ENCODE measurements around the gene SYNGR2.
A peak's percentile ranks its signal among the peaks of the same experiment; 100 is the strongest.

SYNGR2 gene

GRCh38 chr17:78173097-78173715 lies 4.8 kb downstream of the SYNGR2 start:
- DNase-seq = no peak

DNA sequence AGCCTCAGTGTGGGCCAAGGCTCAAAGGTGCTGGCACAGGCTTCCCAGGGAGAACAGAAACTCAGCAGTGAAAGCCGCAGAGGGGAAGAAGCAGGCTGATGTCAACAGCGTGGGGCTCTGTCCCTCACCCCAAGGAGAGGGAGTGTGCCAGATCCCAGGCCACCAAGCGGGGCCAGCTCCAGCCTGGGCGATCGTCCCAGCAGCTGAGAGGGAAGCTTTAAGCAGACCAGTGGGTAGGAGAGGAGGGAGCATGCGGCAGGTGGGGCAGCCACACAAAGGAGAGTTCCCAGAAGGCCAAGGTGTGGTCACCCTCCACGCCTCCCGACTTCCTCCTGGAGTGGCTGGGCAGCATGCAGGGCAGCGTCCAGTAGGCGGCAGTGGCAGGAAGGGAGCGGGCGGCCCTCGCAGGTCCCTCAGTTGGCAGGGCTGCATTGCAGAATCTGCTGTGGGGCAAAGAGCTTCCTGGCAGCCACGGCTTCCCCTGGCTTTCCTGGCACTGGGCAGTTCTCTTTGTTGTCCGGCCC lies 6.0 kb downstream of the SYNGR2 start:
- DNase-seq = no peak

DNA sequence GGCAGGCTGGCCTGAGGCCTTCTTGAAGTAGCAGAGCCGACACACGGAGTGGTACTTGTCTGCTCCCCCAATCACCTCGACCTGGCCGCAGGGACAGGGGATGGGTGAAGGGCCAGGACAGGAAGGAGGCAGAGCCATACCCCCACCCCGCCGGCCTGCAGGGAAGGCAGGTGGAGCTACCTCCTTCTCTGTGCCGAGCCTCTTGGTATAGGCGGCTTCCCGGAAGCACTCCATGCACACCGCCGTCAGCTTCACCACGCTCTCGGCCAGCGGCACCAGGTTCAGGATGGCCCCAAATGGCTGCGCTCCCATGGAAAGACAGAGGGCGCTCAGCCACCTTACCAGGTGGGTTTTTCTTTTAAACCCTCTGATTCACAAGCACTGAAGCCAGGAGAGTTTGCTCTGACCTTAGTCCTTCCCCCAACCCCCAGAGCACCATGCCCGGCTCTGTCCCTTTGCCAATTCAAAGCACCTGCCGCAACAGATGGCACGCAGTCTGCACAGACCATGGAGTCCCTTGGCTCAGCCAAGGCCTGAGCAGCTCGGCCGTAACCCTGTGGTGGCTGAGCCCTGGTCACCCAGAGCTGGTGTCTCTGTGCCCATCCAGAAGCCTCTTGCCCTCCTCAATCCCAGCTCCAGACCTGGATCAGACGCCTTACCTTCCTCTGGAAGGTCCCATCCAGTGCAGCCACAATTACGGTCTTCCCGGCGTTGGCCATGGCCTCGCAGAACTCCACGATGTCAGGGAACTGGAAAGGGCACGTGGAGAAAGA lies 6.7 kb downstream of the SYNGR2 start:
- no peak for DNase-seq

GRCh38 chr17:78175643-78175981 lies 7.2 kb downstream of the SYNGR2 start:
- DNase-seq = no peak

GRCh38 chr17:78176548-78177025 lies 8.2 kb downstream of the SYNGR2 start:
- peak; percentile 83 for DNase-seq

GRCh38 chr17:78179372-78179771 lies 11.0 kb downstream of the SYNGR2 start:
- DNase-seq = no peak

DNA sequence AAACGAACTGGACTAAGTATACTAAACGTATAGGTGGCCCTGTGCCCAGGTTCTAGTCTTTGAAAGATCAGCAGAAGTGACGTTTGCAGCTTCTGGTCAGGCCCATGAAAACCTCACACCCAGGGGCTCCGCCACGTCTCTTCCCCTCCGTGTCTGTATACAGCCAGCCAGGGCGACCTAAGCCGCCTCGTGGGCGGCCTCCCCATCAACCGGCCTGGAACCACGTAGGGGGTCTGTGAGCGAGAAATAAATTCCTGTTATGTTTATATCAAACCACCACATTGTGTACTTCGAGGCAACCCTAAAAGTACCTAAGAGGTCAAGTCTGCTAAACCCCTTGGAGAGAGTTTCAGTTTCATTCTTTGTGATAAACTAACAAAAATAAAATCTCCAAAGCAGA lies 11.7 kb downstream of the SYNGR2 start:
- DNase-seq = no peak

- no peak for DNase-seq
Observed at GRCh38 chr17:78180508-78180907, 12.1 kb downstream of the SYNGR2 start.

- no peak for DNase-seq
Observed at GRCh38 chr17:78182504-78182903, 14.1 kb downstream of the SYNGR2 start.

GRCh38 chr17:78183916-78184315 lies 15.5 kb downstream of the SYNGR2 start:
- no peak for DNase-seq

DNA sequence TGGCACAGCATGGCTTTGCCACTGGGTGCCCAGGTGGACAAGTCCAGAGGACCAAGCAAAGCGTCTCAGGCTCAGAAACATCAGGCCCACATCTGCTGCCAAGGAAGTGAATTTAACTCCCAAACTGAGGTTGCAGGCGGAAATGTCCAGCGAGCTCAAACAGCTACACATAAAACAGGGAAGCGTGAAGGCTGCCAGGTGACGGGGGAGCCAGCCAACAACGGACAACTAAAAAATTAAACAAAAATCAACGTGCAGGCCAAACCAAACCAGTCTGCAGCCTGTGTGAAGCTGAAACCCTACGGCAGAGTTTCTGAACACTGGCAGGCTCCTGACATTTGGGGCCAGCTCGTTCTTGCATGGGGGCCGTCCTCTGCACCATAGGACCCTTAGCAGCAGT lies 16.0 kb downstream of the SYNGR2 start:
- no peak for DNase-seq

- DNase-seq = no peak
Observed at GRCh38 chr17:78184868-78185267, 16.5 kb downstream of the SYNGR2 start.

- peak; percentile 81 for DNase-seq
Observed at GRCh38 chr17:78185981-78186691, 17.8 kb downstream of the SYNGR2 start.

- DNase-seq = peak; percentile 98
Observed at GRCh38 chr17:78186692-78187595, 18.6 kb downstream of the SYNGR2 start, which contains the start of the genes AFMID and TK1. Gene AFMID, plus strand, starts transcription at chr17:78187362. Its CDS starts 9 bp downstream, at chr17:78187371. Gene TK1, minus strand, starts transcription at chr17:78187052. Its CDS starts 58 bp downstream, at chr17:78186994.

GRCh38 chr17:78196716-78197115 lies 28.3 kb downstream of the SYNGR2 start:
- DNase-seq = no peak

GRCh38 chr17:78197147-78197832 lies 28.9 kb downstream of the SYNGR2 start:
- DNase-seq = no peak

DNA sequence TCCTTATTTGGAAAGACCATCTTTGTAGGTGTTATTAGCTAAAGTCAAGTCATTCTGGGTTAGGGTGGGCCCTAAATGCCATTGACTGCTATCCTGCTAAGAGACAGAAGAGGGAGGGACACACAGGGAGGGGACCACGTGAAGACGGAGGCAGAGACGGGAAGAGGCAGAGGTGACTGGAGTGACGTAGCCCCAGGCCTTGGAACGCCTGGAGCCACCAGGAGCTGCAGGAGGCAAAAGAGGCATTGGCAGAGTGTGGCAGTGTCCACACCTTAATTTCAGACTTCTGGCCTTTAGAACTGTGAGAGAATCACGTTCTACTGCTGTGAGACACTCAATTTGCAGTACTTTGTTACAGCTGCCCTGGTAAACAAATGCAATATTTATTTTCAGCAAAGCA lies 32.1 kb downstream of the SYNGR2 start:
- no peak for DNase-seq

GRCh38 chr17:78202666-78203065 lies 34.3 kb downstream of the SYNGR2 start:
- no peak for DNase-seq

- DNase-seq = no peak
Observed at GRCh38 chr17:78204387-78205123, 36.2 kb downstream of the SYNGR2 start.

- no peak for DNase-seq
Observed at GRCh38 chr17:78205124-78205775, 36.9 kb downstream of the SYNGR2 start.
